Calu3 (cell line): ENCODE data around the gene ORM2. TPM values are rescaled to one million over a fixed set of nuclear protein-coding genes. Genes with fewer than 3 reads are reported as not detected.

Experiments
- BruUV-seq: library from RNA; stranded (reverse); fragments of 400-500 nt; replicated peaks from 2 replicates; lab custom pipeline; 2021; lab: Mats Ljungman, UMichigan
- CTCF ChIA-PET: fragments of 300-600 bp; sonication (Branson Sonifier 250); formaldehyde crosslinking; loops from one replicate; lab custom pipeline; 2022; ENCODE audit warnings: antibody characterized with exemption; lab: Charles Lee
- DNase-seq: peaks from one replicate; pipeline ENCODE4 v3.0.0; 2022
- H3K27ac Mint-ChIP-seq: one replicate; pipeline ENCODE4 v1.8.0; 2022; ENCODE audit warnings: mixed read lengths; ENCODE audit not compliant: unreplicated experiment
- H3K27me3 Mint-ChIP-seq: one replicate; pipeline ENCODE4 v1.8.0; 2022; ENCODE audit warnings: mixed read lengths; ENCODE audit not compliant: unreplicated experiment
- H3K36me3 Mint-ChIP-seq: one replicate; pipeline ENCODE4 v1.8.0; 2022; ENCODE audit warnings: mild to moderate bottlenecking, moderate library complexity, mixed read lengths; ENCODE audit not compliant: insufficient read depth, unreplicated experiment
- H3K4me1 Mint-ChIP-seq: one replicate; pipeline ENCODE4 v1.8.0; 2022; ENCODE audit warnings: mild to moderate bottlenecking, low read depth, mixed read lengths; ENCODE audit not compliant: unreplicated experiment
- H3K4me3 Mint-ChIP-seq: one replicate; pipeline ENCODE4 v1.8.0; 2022; ENCODE audit warnings: mild to moderate bottlenecking, low read depth, moderate library complexity, mixed read lengths; ENCODE audit not compliant: unreplicated experiment
- H3K9me3 Mint-ChIP-seq: one replicate; pipeline ENCODE4 v1.8.0; 2022; ENCODE audit warnings: low read depth, mixed read lengths; ENCODE audit not compliant: unreplicated experiment
- CTCF ChIP-seq: fragments of 200-600 bp; IDR thresholded peaks from one replicate; pipeline ENCODE4 v1.8.0; 2022; ENCODE audit warnings: antibody characterized with exemption; ENCODE audit not compliant: unreplicated experiment
- intact Hi-C: fragments of 100-400 bp; cut with micrococcal nuclease; formaldehyde crosslinking; loops from one replicate; pipeline ENCODE4 v1.10.0; 2022; ENCODE audit not compliant: unreplicated experiment
- total RNA-seq: library from RNA; stranded (reverse); gene quantifications from 2 replicates; pipeline ENCODE4 v1.2.3, GENCODE V29; 2022

The ORM2 gene
- total RNA-seq, 1 experiment from 2014 or later, result not detected

- H3K4me3 Mint-ChIP-seq, result no peak overlapping the region
- intact Hi-C loops, result loop anchor here (2.0 to 5.0 kb wide), 4 partner anchors 134 to 609 kb away; partner anchors contain the start of gene COL27A1
- H3K9me3 Mint-ChIP-seq, result peaks cover 4% of the 10 kb centered on the region
- BruUV-seq, result no TSS peak
- peak; percentile 73 for TF ChIP-seq CTCF
- H3K27me3 Mint-ChIP-seq, result no peaks in the 10 kb centered on the region
- DNase-seq, result peak; percentile 66
- peaks cover 8% of the 10 kb centered on the region for H3K4me1 Mint-ChIP-seq
- CTCF ChIA-PET, result interaction anchor here (0.6 to 1.2 kb wide), 5 partner anchors 30 to 481 kb away, joined by 4 to 25 read pairs (median 5); no protein-coding TSS in a partner anchor
- H3K36me3 Mint-ChIP-seq, result no peaks in the 10 kb centered on the region
- H3K27ac Mint-ChIP-seq, result no peak overlapping the region
Measured at GRCh38 chr9:114291064-114291474, 38.6 kb upstream of the ORM2 start.

DNA sequence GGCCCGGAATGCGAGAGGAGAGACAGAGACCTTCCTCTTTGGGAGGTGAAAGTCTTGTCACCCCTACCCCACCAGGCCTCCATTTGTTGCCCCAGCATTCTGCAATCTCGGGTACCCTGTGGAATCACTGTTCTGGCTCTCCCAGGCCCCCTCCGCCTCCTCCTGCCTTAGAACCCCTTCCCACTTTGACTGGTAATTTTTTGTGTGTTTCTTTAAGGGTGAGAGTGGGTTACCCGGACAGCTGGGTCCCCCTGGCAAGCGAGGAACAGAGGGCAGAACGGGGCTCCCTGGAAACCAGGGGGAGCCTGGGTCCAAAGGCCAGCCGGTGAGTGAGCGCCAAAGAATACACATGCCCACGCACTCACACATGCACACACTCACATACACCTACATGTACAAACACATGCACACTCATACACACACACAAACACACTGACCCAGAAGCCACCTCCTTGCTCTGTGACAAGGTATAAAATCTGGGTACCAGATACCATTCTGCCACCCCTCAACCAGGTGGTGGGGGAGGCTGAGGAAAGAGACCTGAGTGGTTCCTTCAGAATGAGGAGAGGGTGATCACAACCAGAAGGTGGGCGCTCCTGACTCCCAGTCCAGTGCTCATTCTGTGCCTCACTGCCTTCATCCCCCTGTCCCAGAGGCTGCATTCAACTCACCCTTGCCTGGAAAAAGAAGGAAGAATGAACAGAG, 37.6 kb upstream of the ORM2 start:
- Mint-ChIP-seq H3K9me3 (peaks cover 4% of the 10 kb centered on the region), H3K36me3 (no peaks in the 10 kb centered on the region), H3K27me3 (no peaks in the 10 kb centered on the region), H3K27ac (no peak overlapping the region), H3K4me1 (peaks cover 8% of the 10 kb centered on the region), H3K4me3 (no peak overlapping the region)
- intact Hi-C loops, result loop anchor here (2.0 to 5.0 kb wide), 4 partner anchors 135 to 610 kb away; partner anchors contain the start of gene COL27A1
- no TSS peak for BruUV-seq
- CTCF ChIA-PET, result interaction anchor here (0.6 kb wide), 1 partner anchor 209 kb away, joined by 3 read pairs; no protein-coding TSS in a partner anchor
- DNase-seq, result no peak
- TF ChIP-seq CTCF, result no peak

GRCh38 chr9:114294664-114295063, 35.0 kb upstream of the ORM2 start:
- DNase-seq, result no peak
- CTCF ChIA-PET, result interaction anchor here (0.7 to 1.3 kb wide), 2 partner anchors 212 to 213 kb away, joined by 3 to 7 read pairs; no protein-coding TSS in a partner anchor
- Mint-ChIP-seq H3K4me1 (no peaks in the 10 kb centered on the region), H3K36me3 (no peaks in the 10 kb centered on the region), H3K4me3 (no peak overlapping the region), H3K27me3 (no peaks in the 10 kb centered on the region), H3K9me3 (peaks cover 4% of the 10 kb centered on the region), H3K27ac (no peak overlapping the region)
- BruUV-seq, result no TSS peak
- intact Hi-C loops, result loop anchor here (5.0 kb wide), 2 partner anchors 137 to 612 kb away; partner anchors contain the start of gene COL27A1
- no peak for TF ChIP-seq CTCF

DNA sequence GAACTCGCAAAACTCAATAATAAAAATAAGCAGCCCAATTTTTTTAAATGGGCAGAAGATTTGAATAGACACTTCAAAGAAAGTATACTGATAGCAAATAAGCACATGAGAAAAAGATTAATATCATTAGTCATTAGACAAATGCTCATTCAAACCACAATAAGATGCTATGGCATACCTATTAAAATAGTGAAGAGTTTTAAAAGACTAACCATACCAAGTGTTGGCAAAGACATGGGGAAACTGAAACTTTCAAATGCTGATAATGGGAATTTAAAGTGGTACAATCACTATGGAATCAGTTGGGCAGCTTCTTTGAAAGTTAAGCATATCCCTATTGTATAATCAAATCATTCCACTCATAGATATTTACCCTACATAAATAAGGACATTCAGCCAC, 33.3 kb upstream of the ORM2 start:
- CTCF ChIA-PET, result no interaction called here
- intact Hi-C loops, result no loop called here
- TF ChIP-seq CTCF, result no peak
- Mint-ChIP-seq H3K36me3 (no peaks in the 10 kb centered on the region), H3K4me1 (no peaks in the 10 kb centered on the region), H3K27ac (no peak overlapping the region), H3K27me3 (no peaks in the 10 kb centered on the region), H3K9me3 (peaks cover 4% of the 10 kb centered on the region), H3K4me3 (no peak overlapping the region)
- DNase-seq, result no peak
- BruUV-seq, result no TSS peak
